Activated CD4-positive, alpha-beta T cell treated with anti-CD3 and anti-CD28 coated beads for 36 hours (primary cell): ENCODE measurements around the gene OSBPL9. TPM values are rescaled to one million over a fixed set of nuclear protein-coding genes. Genes with fewer than 3 reads are reported as not detected.

Source experiments
- ATAC-seq: fragments of 200-7000 bp; cut with Tn5 transposase; one replicate; pipeline ENCODE4 v1.10.0; 2021; ENCODE audit warnings: mild to moderate bottlenecking, moderate library complexity
- CTCF ChIA-PET: fragments of 350-600 bp; sonication (Branson Sonifier 250); formaldehyde crosslinking; loops from one replicate; lab custom pipeline; 2021; ENCODE audit warnings: antibody characterized with exemption; lab: Charles Lee
- POLR2A ChIA-PET: fragments of 350-600 bp; sonication (Branson Sonifier 250); formaldehyde crosslinking; loops from one replicate; lab custom pipeline; 2021; ENCODE audit warnings: antibody characterized with exemption, inconsistent platforms; lab: Charles Lee
- DNase-seq: peaks from one replicate; pipeline ENCODE4 v3.0.0-alpha.2; 2020
- H3K27ac Mint-ChIP-seq: one replicate; pipeline ENCODE4 v1.8.0; 2021; ENCODE audit warnings: mixed read lengths
- H3K27me3 Mint-ChIP-seq: one replicate; pipeline ENCODE4 v1.8.0; 2021; ENCODE audit warnings: mixed read lengths
- H3K36me3 Mint-ChIP-seq: one replicate; pipeline ENCODE4 v1.8.0; 2021; ENCODE audit warnings: low read depth, mixed read lengths
- H3K4me1 Mint-ChIP-seq: one replicate; pipeline ENCODE4 v1.8.0; 2021; ENCODE audit warnings: mixed read lengths
- H3K4me3 Mint-ChIP-seq: one replicate; pipeline ENCODE4 v1.8.0; 2021; ENCODE audit warnings: mild to moderate bottlenecking, moderate library complexity, mixed read lengths
- H3K9me3 Mint-ChIP-seq: one replicate; pipeline ENCODE4 v1.8.0; 2021; ENCODE audit warnings: low read depth, mixed read lengths
- intact Hi-C, 2 experiments: fragments of 100-400 bp; cut with DNase I in 1 of 2; cut with micrococcal nuclease in 1 of 2; formaldehyde crosslinking; loops; one replicate each; pipeline versions ENCODE4 v1.14.2 to v1.15.1; 2022 to 2024; cut with DNase I, micrococcal nuclease
- total RNA-seq, 2 experiments: library from RNA; stranded (reverse); gene quantifications; one replicate each; pipeline ENCODE4 v1.2.3, GENCODE V29; 2021

The OSBPL9 gene
- total RNA-seq, 2 experiments from 2014 or later: 46.2 to 64.5 TPM

GRCh38 chr1:51666478-51666877 lies 49.6 kb downstream of the OSBPL9 start:
- no peak for DNase-seq
- intact Hi-C loops: no loop called here

DNA sequence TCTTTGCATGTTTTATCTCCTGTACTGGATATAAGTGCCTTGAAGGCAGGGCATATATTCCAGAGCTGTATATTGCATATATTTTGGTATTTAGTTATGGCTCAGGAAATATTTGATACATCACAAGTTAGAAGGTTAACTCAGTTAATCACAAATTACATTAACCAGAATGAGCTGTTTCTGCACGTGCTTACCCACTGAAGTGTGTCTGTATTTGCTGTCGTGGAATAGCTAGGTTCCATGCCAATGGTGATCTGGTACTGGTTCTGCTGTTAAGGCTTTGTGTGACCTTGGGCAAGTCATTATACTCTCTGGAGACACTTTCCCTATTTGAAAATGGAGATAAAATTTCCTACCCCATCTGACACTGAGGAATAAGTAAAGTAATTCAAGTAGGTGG lies 50.7 kb downstream of the OSBPL9 start:
- Mint-ChIP-seq H3K9me3 (no peaks in the 10 kb centered on the region), H3K4me3 (no peak overlapping the region), H3K27me3 (no peaks in the 10 kb centered on the region), H3K36me3 (no peaks in the 10 kb centered on the region), H3K27ac (no peak overlapping the region), H3K4me1 (no peaks in the 10 kb centered on the region)
- DNase-seq (no peak), ATAC-seq (no peak)
- intact Hi-C loops: no loop called here
- ChIA-PET POLR2A (no interaction called here), CTCF (interaction anchor here (0.6 to 1.1 kb wide), 2 partner anchors 8 to 9 kb away, joined by 4 read pairs; no protein-coding TSS in a partner anchor)

More at GRCh38 chr1:51666478-51666877, 49.6 kb downstream of the OSBPL9 start:
- H3K9me3 Mint-ChIP-seq: no peaks in the 10 kb centered on the region
- H3K27me3 Mint-ChIP-seq: no peaks in the 10 kb centered on the region
- POLR2A ChIA-PET: no interaction called here
- H3K4me3 Mint-ChIP-seq: no peak overlapping the region
- CTCF ChIA-PET: interaction anchor here (0.7 kb wide), 1 partner anchor 85 kb away, joined by 3 read pairs; no protein-coding TSS in a partner anchor
- no peaks in the 10 kb centered on the region for H3K4me1 Mint-ChIP-seq
- H3K27ac Mint-ChIP-seq: no peak overlapping the region
- peaks cover 2% of the 10 kb centered on the region for H3K36me3 Mint-ChIP-seq
- no peak for ATAC-seq

- Mint-ChIP-seq H3K4me1 (no peaks in the 10 kb centered on the region), H3K4me3 (no peak overlapping the region), H3K9me3 (no peaks in the 10 kb centered on the region), H3K36me3 (no peaks in the 10 kb centered on the region), H3K27me3 (no peaks in the 10 kb centered on the region), H3K27ac (no peak overlapping the region)
- POLR2A ChIA-PET: no interaction called here
- no peak for ATAC-seq
- DNase-seq: no peak
- intact Hi-C loops: no loop called here
- CTCF ChIA-PET: no interaction called here
Measured at GRCh38 chr1:51669272-51669671, 52.4 kb downstream of the OSBPL9 start.

DNA sequence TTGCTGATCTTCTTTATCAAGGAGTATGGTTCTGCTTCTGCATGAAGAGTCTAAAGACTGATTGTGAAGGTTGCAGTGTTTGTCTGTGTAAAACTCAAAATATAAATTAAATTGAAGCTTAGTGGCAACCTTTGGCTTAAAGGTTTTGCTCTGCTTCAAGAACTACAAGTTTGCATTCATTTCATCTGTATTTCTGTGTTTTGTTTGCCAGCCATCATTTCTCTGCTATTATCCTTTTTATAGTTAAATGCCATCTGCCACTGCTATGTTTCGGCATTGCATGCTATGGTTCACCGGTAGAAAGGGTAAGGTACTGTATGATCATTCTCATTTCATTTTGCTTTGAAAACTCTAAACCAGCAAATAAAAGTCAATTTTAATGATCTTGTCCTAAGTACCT lies 52.9 kb downstream of the OSBPL9 start:
- Mint-ChIP-seq H3K4me1 (no peaks in the 10 kb centered on the region), H3K27me3 (no peaks in the 10 kb centered on the region), H3K9me3 (no peaks in the 10 kb centered on the region), H3K4me3 (no peak overlapping the region), H3K27ac (no peak overlapping the region), H3K36me3 (no peaks in the 10 kb centered on the region)
- ATAC-seq (no peak), DNase-seq (no peak)
- intact Hi-C loops: loop anchor here in 1 of 2 experiments (5.0 kb wide), 1 partner anchor 48 kb away; no protein-coding TSS in a partner anchor
- ChIA-PET CTCF (no interaction called here), POLR2A (no interaction called here)

DNA sequence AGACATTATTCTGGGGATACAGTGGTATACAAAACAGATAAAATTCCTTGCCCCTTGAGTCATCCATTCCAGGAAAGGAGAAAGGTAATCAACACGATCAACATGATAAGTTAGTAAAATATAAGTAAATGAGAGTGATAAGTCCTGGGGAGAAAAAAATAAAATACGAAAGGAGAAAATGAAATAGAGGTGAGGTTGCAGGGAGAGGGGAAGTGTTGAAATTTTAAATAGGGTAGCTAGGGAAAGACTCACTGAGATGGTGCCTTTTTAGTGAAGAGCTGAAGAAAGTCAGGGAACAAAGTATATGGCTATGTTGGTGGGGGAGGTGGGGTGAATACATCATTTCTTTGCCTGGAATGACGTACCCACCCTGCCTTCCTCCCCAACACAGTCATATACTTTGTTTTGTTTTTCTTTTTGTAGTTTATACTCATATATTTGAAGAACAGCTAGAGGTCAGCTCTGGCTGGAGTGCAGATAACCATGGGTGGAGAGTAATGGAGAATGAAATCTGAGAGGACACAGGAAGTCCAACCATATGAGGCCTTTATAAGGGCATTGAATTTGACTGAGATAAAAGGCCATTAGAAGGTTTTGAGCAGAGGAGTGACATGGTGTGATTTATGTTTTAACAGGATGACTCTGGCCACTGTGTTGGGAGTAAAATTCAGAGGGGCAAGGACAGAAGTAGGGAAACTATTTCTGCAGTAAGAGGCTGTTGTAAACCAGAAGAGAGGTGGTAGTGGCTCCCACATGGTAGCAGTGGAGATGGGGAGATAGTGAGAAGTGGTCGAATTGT lies 54.8 kb downstream of the OSBPL9 start:
- H3K4me1 Mint-ChIP-seq: no peaks in the 10 kb centered on the region
- no peaks in the 10 kb centered on the region for H3K27me3 Mint-ChIP-seq
- no peak overlapping the region for H3K27ac Mint-ChIP-seq
- ATAC-seq: no peak
- no peak for DNase-seq
- ChIA-PET CTCF (interaction anchor here (1.2 kb wide), 1 partner anchor 97 kb away, joined by 4 read pairs; no protein-coding TSS in a partner anchor), POLR2A (no interaction called here)
- no peak overlapping the region for H3K4me3 Mint-ChIP-seq
- no peaks in the 10 kb centered on the region for H3K36me3 Mint-ChIP-seq
- H3K9me3 Mint-ChIP-seq: no peaks in the 10 kb centered on the region
- intact Hi-C loops: loop anchor here in 1 of 2 experiments (5.0 kb wide), 1 partner anchor 49 kb away; no protein-coding TSS in a partner anchor

DNA sequence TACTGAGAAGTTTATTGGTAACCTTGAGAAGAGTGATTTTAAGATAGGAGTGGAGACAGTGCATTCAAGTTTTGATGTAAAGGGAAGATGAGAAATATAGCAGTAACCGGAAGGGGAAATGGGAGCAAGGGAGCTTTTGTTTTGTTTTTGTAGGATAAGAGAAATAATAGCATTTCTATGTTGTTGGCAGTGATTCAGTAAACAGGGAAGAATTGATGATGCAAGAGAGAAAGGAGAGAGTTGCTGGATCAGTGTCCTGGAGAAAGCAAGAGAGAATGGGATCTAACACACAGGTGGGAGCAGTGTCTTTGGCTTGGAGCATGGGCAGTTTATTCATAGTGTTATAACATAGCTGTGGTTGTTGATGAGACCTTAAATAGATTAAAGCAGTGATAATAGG lies 56.4 kb downstream of the OSBPL9 start:
- ATAC-seq: no peak
- H3K4me3 Mint-ChIP-seq: no peak overlapping the region
- intact Hi-C loops: loop anchor here in 1 of 2 experiments (5.0 kb wide), 1 partner anchor 51 kb away; no protein-coding TSS in a partner anchor
- H3K27ac Mint-ChIP-seq: no peak overlapping the region
- H3K9me3 Mint-ChIP-seq: no peaks in the 10 kb centered on the region
- POLR2A ChIA-PET: no interaction called here
- H3K27me3 Mint-ChIP-seq: no peaks in the 10 kb centered on the region
- no peaks in the 10 kb centered on the region for H3K4me1 Mint-ChIP-seq
- no peaks in the 10 kb centered on the region for H3K36me3 Mint-ChIP-seq
- no peak for DNase-seq
- CTCF ChIA-PET: interaction anchor here (1.0 kb wide), 1 partner anchor 10 kb away, joined by 3 read pairs; no protein-coding TSS in a partner anchor

GRCh38 chr1:51675177-51675780 lies 58.4 kb downstream of the OSBPL9 start:
- no peaks in the 10 kb centered on the region for H3K36me3 Mint-ChIP-seq
- CTCF ChIA-PET: interaction anchor here (1.1 kb wide), 1 partner anchor 8 kb away, joined by 4 read pairs; no protein-coding TSS in a partner anchor
- DNase-seq (no peak), ATAC-seq (no peak)
- H3K4me1 Mint-ChIP-seq: peaks cover 6% of the 10 kb centered on the region
- POLR2A ChIA-PET: no interaction called here
- intact Hi-C loops: no loop called here
- H3K9me3 Mint-ChIP-seq: no peaks in the 10 kb centered on the region
- no peak overlapping the region for H3K4me3 Mint-ChIP-seq
- H3K27me3 Mint-ChIP-seq: no peaks in the 10 kb centered on the region
- H3K27ac Mint-ChIP-seq: no peak overlapping the region

DNA sequence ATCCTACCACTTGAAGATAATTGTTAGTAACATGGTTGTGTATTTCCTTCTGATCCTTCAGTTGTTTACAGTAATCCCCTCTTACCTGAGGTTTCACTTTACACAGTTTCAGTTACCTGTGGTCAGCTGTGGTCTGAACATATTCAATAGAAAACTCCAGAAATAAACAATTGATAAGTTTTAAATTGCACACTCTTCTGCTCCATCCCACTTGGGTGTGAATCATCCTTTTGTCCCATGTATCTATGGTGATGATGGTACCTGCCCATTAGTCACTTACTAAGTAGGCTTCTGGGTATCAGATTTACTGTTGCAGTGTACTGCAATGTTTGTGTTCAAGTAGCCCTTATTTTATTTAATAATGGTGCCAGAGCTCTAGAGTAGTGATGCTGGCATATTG lies 62.5 kb downstream of the OSBPL9 start:
- Mint-ChIP-seq H3K36me3 (no peaks in the 10 kb centered on the region), H3K9me3 (no peaks in the 10 kb centered on the region), H3K4me3 (no peak overlapping the region), H3K27ac (no peak overlapping the region), H3K27me3 (no peaks in the 10 kb centered on the region), H3K4me1 (peaks cover 6% of the 10 kb centered on the region)
- peak; percentile 100 for ATAC-seq
- DNase-seq: no peak
- ChIA-PET CTCF (no interaction called here), POLR2A (no interaction called here)
- intact Hi-C loops: no loop called here

- Mint-ChIP-seq H3K4me3 (no peak overlapping the region), H3K4me1 (peaks cover 20% of the 10 kb centered on the region), H3K27ac (no peak overlapping the region), H3K9me3 (no peaks in the 10 kb centered on the region), H3K27me3 (no peaks in the 10 kb centered on the region), H3K36me3 (no peaks in the 10 kb centered on the region)
- intact Hi-C loops: no loop called here
- ChIA-PET CTCF (interaction anchor here (0.6 kb wide), 1 partner anchor 84 kb away, joined by 4 read pairs; no protein-coding TSS in a partner anchor), POLR2A (no interaction called here)
- no peak for ATAC-seq
- DNase-seq: no peak
Measured at GRCh38 chr1:51684776-51685175, 67.9 kb downstream of the OSBPL9 start.

DNA sequence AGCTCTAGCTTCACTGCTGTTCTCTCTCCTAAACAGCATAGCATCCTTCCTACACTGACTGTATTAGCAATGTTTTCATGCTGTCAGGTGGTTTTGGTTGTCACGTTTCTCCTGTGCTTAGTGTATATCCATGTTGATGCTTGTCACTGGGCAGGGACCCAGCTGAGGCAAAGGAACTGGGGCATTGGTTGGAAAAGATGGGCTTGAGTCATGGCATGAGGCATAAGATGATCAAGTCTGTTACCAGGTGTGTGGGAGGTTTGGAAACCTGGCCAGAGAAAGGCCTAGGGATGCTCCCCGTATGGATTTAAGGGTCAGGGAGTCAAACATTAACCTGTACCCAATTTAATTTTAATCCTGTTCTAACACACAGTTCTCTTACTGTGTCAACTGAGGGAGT lies 69.6 kb downstream of the OSBPL9 start:
- Mint-ChIP-seq H3K4me3 (no peak overlapping the region), H3K4me1 (peaks cover 19% of the 10 kb centered on the region), H3K36me3 (no peaks in the 10 kb centered on the region), H3K27ac (no peak overlapping the region), H3K9me3 (no peaks in the 10 kb centered on the region), H3K27me3 (no peaks in the 10 kb centered on the region)
- POLR2A ChIA-PET: no interaction called here
- peak; percentile 68 for ATAC-seq
- CTCF ChIA-PET: interaction anchor here (1.2 kb wide), 1 partner anchor 13 kb away, joined by 4 read pairs; no protein-coding TSS in a partner anchor
- peak; percentile 34 for DNase-seq
- intact Hi-C loops: no loop called here

GRCh38 chr1:51689075-51689440 lies 72.2 kb downstream of the OSBPL9 start:
- Mint-ChIP-seq H3K36me3 (no peaks in the 10 kb centered on the region), H3K4me3 (no peak overlapping the region), H3K4me1 (peaks cover 22% of the 10 kb centered on the region), H3K27ac (no peak overlapping the region), H3K9me3 (no peaks in the 10 kb centered on the region), H3K27me3 (no peaks in the 10 kb centered on the region)
- ATAC-seq (no peak), DNase-seq (no peak)
- intact Hi-C loops: no loop called here
- POLR2A ChIA-PET: no interaction called here
- CTCF ChIA-PET: interaction anchor here (1.2 kb wide), 1 partner anchor 10 kb away, joined by 4 read pairs; no protein-coding TSS in a partner anchor
